ENCODE measurements around the gene IVNS1ABP.

The IVNS1ABP gene

GRCh38 chr1:185293967-185294542 is 23.0 kb downstream of the IVNS1ABP start:
- no peak for DNase-seq (ENCODE audit: low read depth)

- no peak for DNase-seq (ENCODE audit: low read depth)
Measured at GRCh38 chr1:185292237-185292636, 24.8 kb downstream of the IVNS1ABP start.

- DNase-seq (ENCODE audit: low read depth): no peak
Measured at GRCh38 chr1:185291652-185292051, 25.4 kb downstream of the IVNS1ABP start.

- no peak for DNase-seq (ENCODE audit: low read depth)
Measured at GRCh38 chr1:185291159-185291558, 25.9 kb downstream of the IVNS1ABP start.

- no peak for DNase-seq (ENCODE audit: low read depth)
Measured at GRCh38 chr1:185289880-185290279, 27.2 kb downstream of the IVNS1ABP start.

- DNase-seq (ENCODE audit: low read depth): no peak
Measured at GRCh38 chr1:185288435-185288834, 28.6 kb downstream of the IVNS1ABP start.

- DNase-seq (ENCODE audit: low read depth): no peak
Measured at GRCh38 chr1:185287451-185287850, 29.6 kb downstream of the IVNS1ABP start.

GRCh38 chr1:185284533-185285276 is 32.3 kb downstream of the IVNS1ABP start:
- no peak for DNase-seq (ENCODE audit: low read depth)

- DNase-seq (ENCODE audit: low read depth): no peak
Measured at GRCh38 chr1:185284116-185284515, 32.9 kb downstream of the IVNS1ABP start.

- no peak for DNase-seq (ENCODE audit: low read depth)
Measured at GRCh38 chr1:185281245-185281644, 35.8 kb downstream of the IVNS1ABP start.

- DNase-seq (ENCODE audit: low read depth): no peak
Measured at GRCh38 chr1:185280589-185280988, 36.5 kb downstream of the IVNS1ABP start.

GRCh38 chr1:185279571-185279970 is 37.5 kb downstream of the IVNS1ABP start:
- no peak for DNase-seq (ENCODE audit: low read depth)

GRCh38 chr1:185271921-185272320 is 45.1 kb downstream of the IVNS1ABP start:
- DNase-seq (ENCODE audit: low read depth): no peak

- DNase-seq (ENCODE audit: low read depth): no peak
Measured at GRCh38 chr1:185268352-185268751, 48.7 kb downstream of the IVNS1ABP start.

GRCh38 chr1:185267701-185268100 is 49.3 kb downstream of the IVNS1ABP start:
- DNase-seq (ENCODE audit: low read depth): no peak

- DNase-seq (ENCODE audit: low read depth): no peak
Measured at GRCh38 chr1:185267301-185267700, 49.7 kb downstream of the IVNS1ABP start.

- DNase-seq (ENCODE audit: low read depth): no peak
Measured at GRCh38 chr1:185265314-185265713, 51.7 kb downstream of the IVNS1ABP start.

GRCh38 chr1:185263780-185264179 is 53.3 kb downstream of the IVNS1ABP start:
- no peak for DNase-seq (ENCODE audit: low read depth)

GRCh38 chr1:185263292-185263691 is 53.8 kb downstream of the IVNS1ABP start:
- no peak for DNase-seq (ENCODE audit: low read depth)

GRCh38 chr1:185262151-185262550 is 54.9 kb downstream of the IVNS1ABP start:
- no peak for DNase-seq (ENCODE audit: low read depth)

GRCh38 chr1:185260611-185261010 is 56.4 kb downstream of the IVNS1ABP start:
- no peak for DNase-seq (ENCODE audit: low read depth)

- no peak for DNase-seq (ENCODE audit: low read depth)
Measured at GRCh38 chr1:185258676-185259075, 58.4 kb downstream of the IVNS1ABP start.

GRCh38 chr1:185257950-185258208 is 59.2 kb downstream of the IVNS1ABP start:
- DNase-seq (ENCODE audit: low read depth): no peak
